NCI-H2029 (cell line): ENCODE measurements around the gene SNX15.

Experiments used
- DNase-seq: peaks from one replicate; lab custom pipeline; 2025; lab: John Stamatoyannopoulos, UW

Gene SNX15

GRCh38 chr11:65056999-65057398, 29.8 kb downstream of the SNX15 start:
- DNase-seq: no peak

- no peak for DNase-seq
Measured at GRCh38 chr11:65057526-65057925, 30.3 kb downstream of the SNX15 start.

- DNase-seq: no peak
Measured at GRCh38 chr11:65058012-65058411, 30.8 kb downstream of the SNX15 start.

DNA sequence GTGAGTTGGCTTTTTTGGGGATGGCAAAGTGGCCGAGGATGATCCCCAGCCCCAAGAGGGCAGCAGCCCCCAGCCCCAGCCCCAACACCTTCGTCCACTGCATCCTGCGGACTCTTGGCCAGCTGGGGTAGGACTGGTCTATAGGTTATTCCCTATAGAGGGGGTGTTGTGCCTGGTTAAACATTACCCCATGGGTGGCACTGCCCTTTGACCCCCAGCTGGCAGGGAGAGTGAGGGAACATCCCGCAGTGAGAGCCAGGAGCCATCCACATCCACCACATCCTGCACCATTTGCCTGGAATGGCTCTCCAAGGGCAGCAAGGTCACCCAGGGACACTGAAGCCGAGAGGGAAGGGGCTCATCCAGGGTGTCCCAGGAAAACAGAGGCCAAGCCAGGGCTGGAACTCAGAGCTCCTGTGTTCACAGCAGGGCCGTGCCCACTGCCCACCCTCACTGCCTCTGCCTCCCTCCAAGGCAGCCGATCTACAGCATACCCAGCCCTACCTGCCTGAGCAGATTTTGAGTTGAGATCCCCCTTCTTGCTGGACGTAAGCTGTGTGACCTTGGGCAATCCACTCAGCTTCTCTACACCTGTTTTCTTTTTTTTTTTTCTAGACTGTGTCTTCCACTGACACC, 31.3 kb downstream of the SNX15 start, which contains the start of gene NAALADL1:
TSS of gene NAALADL1 (minus strand) at position 135 of the 636 bp plus-strand sequence. CDS start at position 103, 32 bp downstream.
- DNase-seq: no peak

GRCh38 chr11:65059523-65059922, 32.3 kb downstream of the SNX15 start:
- DNase-seq: no peak

GRCh38 chr11:65059959-65060824, 33.0 kb downstream of the SNX15 start:
- DNase-seq: no peak

DNA sequence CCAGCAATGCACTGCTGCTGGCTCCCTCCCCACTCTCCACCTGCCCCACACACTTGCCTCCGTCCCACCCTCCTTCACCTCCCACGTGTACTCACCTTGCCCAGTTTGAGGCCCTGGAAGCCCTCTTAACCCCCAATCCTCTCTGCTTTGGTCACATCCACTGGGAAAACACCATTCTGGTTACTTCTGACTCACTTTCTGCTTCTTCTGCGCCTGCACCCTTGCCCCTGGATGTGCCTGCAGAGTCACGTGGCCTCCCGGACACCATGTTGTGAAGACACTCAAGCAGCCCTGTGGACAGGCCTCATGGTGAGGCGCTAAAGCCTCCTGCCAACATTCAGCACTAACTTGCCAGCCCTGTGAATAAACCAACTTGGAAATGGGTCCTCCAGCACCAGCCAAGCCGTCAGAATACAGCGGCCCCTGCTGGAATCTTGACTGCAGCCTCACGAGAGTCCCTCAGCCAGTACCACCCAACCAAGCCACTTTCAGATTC, 33.7 kb downstream of the SNX15 start:
- no peak for DNase-seq

DNA sequence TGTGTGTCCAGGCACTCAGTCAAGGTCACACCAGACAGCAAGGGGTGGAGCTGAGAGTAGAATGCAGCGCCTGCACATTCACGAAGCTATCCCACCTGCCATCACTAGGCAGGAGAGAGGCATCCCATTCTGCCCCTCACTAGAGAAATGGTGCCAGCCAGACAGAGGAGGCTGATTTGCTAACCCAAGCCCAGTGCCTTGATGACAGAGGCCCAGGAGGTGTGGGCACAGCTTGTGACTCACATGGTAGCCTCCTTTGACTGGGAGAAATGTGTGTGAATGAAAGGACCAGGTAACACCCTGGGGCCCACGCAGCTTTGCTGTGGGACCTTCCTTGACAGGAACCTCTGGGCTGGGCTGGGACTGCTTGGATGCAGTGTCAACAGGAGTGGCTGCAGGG, 36.3 kb downstream of the SNX15 start:
- DNase-seq: no peak

- no peak for DNase-seq
Measured at GRCh38 chr11:65064847-65065240, 37.6 kb downstream of the SNX15 start.

DNA sequence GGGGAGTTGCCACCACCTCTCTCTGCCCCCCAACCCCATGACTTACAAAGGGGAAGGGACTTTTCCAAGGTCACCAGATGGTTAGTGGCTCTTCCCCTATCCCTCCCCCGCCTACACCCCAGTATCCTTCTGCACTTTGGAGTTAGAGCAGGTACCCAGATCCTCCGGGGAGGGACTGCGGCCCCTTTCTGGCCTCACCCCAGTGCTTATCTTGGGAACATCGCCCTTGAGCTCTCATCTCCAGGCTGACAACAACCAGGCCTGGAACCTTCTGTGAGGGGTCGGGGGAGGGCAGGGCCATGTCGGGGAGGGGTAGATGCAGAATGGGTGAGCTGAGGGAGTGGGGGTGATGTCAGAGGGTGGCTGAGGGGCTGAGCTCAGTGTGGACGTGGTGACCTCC, 38.6 kb downstream of the SNX15 start:
- DNase-seq: no peak

GRCh38 chr11:65066315-65066714, 39.1 kb downstream of the SNX15 start:
- no peak for DNase-seq

DNA sequence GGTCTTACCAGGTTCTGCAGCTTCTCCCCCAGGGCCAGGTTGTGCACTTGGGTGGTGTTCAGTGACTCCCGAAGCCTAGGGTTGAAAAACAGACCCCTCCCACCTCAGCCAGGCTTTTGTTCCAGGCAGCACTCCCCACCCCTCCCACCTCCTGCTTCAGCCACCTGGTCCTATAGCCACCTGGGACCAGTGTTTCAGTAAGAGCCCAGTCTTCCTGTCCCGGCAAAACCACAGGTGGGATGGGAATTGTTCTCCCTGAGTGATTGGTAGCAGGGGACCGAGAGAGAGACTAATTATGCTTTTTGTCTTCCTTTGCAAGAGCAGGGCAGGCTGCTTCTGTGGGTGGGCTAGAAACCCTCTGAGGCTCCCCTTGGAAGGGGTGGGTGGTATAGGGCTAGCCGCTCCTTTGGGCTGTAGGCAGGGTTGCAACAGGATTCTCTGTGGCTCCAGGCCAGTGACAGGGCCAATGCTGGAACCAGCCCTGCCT, 39.6 kb downstream of the SNX15 start:
- no peak for DNase-seq

DNA sequence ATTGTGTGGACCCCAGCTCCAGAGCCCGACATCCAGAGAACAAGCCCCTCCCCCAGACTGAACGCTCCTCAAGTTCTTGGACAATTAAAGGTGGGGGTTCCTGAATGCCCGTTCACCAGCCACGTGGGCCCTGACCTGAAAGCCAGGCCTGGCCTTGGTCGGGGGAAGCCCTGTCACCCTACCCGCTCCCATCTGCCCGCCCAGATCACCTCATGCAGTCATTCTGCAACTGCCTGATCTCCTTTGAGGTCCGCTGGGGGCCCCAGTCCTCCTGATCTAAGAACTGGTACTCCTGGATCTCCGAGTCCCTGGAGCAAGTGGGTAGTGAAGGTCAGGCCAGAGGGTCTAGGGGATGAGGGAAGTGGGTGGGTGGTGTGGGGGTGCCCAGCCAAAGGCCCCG, 40.2 kb downstream of the SNX15 start:
- no peak for DNase-seq

GRCh38 chr11:65069217-65069616, 42.0 kb downstream of the SNX15 start:
- no peak for DNase-seq

- no peak for DNase-seq
Measured at GRCh38 chr11:65071907-65072630, 44.8 kb downstream of the SNX15 start.

GRCh38 chr11:65072631-65072966, 45.4 kb downstream of the SNX15 start:
- no peak for DNase-seq

DNA sequence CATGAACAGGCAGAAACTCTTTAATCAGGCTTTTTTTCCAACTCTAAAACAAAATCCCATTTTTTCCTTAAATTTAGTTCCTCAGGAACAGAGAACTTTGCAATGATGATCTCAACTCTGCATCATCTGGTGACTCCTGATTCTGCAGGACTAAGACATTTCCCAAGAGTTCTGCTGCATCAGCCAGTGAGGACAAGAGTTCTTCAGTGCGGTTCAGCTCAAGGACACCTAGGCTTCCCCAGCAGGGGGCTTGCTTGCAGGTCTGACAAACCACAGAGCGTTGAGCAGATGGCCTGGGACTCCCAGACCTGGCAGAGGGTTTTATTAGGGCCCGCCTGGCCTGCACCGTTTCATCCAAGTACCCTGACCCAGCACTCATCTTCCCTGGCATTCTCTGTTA, 50.2 kb downstream of the SNX15 start:
- DNase-seq: no peak

DNA sequence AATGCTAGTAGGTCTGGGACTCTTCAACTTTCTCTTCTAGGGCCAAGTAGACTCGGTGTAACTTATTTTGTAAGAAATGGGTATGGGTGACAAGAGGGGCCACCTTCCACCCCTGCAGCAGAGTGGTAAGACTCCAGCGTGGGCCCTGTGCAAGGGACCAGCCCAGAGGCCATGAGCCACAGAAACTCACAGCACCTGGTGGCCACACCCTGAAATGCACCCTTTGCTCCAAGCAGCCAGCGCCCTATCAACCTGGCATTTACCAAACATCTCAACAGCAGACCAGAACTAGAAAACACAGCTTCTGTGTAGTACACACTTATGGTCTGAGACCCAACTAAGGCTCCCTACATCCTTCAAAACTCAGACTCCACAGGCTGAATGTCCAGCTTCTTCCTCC, 50.9 kb downstream of the SNX15 start:
- peak; percentile 29 for DNase-seq

DNA sequence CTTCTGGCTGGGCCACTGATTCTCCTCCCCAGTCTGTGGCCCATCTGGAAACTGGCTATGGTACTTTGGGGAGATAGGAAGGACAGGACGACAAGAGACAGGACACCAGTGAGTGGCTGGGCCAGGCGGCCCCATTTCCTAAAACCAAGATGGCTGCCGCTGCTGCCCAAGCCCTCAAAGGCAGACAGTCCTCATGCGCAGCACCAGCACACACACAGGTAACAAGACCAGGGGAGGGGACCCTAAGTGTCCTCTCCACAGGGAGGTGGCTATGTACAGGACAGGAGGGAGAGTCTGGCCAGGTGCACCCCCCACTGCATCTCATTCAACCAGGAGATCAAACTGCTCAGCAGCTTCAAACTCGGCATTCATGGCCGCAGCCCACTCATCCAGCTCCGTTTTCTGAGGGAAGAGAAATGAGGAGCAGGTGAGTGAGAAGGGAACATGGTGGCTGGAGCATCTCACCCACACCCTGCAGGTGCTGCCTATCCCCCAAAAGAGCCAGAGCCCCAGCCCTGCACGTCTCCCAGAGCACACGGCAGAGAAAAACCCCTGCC, 51.6 kb downstream of the SNX15 start:
- no peak for DNase-seq

DNA sequence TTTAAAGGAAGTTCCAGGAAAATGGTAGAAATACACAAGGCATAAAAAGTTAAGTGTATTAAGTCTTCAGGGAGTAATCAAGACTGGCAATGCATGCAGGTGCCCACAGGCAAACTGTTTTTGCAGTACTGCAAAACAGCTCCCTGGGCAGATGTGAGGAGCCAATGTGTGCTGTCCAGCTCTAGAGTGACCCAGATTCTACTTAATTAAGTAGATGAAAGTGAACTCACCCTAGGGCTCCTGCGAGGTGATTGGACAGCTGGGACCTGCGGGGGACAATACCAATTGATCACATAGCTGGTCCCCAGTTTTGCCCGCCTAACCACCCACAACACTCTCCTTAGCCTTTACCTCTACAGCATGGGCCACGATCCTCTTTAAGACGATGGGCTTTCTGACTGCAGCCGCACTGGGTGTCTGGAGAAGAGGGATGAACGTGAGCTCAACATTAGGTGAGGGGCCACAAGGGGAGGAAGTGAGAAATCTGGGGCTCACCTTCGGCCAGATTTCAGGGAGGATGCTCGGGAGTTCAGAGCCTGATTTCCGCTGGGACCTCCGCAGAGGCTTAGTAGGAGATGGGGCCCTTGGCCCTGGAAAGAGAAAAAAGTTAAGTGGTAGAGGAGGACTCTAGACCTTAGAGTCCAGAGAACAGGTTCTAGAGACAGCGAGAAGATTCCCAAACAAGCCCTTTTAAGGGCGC, 56.0 kb downstream of the SNX15 start:
- no peak for DNase-seq

GRCh38 chr11:65083834-65084597, 56.8 kb downstream of the SNX15 start, which contains the start of the genes CDCA5 and ZFPL1:
TSS of gene CDCA5 (minus strand) at chr11:65084040. CDS start at chr11:65083978, 62 bp downstream.
TSS of gene ZFPL1 (plus strand) at chr11:65084222. CDS start at chr11:65084699, 477 bp downstream.
- peak; percentile 91 for DNase-seq
